ENCODE results near the gene ADRA2C. TPM values are rescaled to one million over a fixed set of nuclear protein-coding genes. Genes with fewer than 3 reads are reported as not detected.

The ADRA2C gene
- polyA plus RNA-seq, 1 donor from 2014 or later = 3.0 TPM

GRCh38 chr4:3803475-3803847 is 37.3 kb downstream of the ADRA2C start:
- Histone ChIP-seq H3K27me3 (ENCODE audit: insufficient read depth, low read depth, low read length) (no peaks in the 10 kb centered on the region), H2AFZ (ENCODE audit: low read depth, low read length) (no peak overlapping the region), H3K9ac (ENCODE audit: low read length) (no peak overlapping the region), H3K27ac (ENCODE audit: low read length) (no peak overlapping the region), H3K9me3 (ENCODE audit: low read length) (no peaks in the 10 kb centered on the region), H4K20me1 (ENCODE audit: insufficient read depth) (no peaks in the 10 kb centered on the region), H3K4me3 (ENCODE audit: low read length) (no peak overlapping the region), H3F3A (ENCODE audit: insufficient read depth, low read length, poor library complexity, severe bottlenecking) (no peaks in the 10 kb centered on the region), H3K36me3 (ENCODE audit: insufficient read depth, low read length) (no peaks in the 10 kb centered on the region), H3K79me2 (replicated peaks; ENCODE audit: insufficient read depth, low read length) (no peaks in the 10 kb centered on the region), H3K9me2 (ENCODE audit: insufficient read depth, low read length) (no peaks in the 10 kb centered on the region), H3K4me2 (ENCODE audit: low read length) (no peak overlapping the region)
- TF ChIP-seq EP300 (conservative IDR thresholded peaks at IDR 0.05; ENCODE audit: poor library complexity, severe bottlenecking) = no peak
- TF ChIP-seq POLR2AphosphoS5 (IDR thresholded peaks at IDR 0.05) = no peak
- no peak for TF ChIP-seq EZH2 (IDR thresholded peaks at IDR 0.05; ENCODE audit: borderline replicate concordance, insufficient read depth, low read length, poor library complexity, severe bottlenecking)
- TF ChIP-seq REST (IDR thresholded peaks at IDR 0.05; ENCODE audit: borderline replicate concordance) = no peak
- TF ChIP-seq CTCF (IDR thresholded peaks at IDR 0.05; ENCODE audit: poor library complexity, severe bottlenecking) = no peak
- no peak for TF ChIP-seq MXI1 (conservative IDR thresholded peaks at IDR 0.05; ENCODE audit: poor library complexity, severe bottlenecking)
- no peak for TF ChIP-seq RAD21 (conservative IDR thresholded peaks at IDR 0.05)
- TF ChIP-seq SMC3 (conservative IDR thresholded peaks at IDR 0.05; ENCODE audit: poor library complexity) = no peak
- TF ChIP-seq TAF1 (IDR thresholded peaks at IDR 0.05; ENCODE audit: low read depth) = no peak

GRCh38 chr4:3803946-3804345 is 37.8 kb downstream of the ADRA2C start:
- Histone ChIP-seq H4K20me1 (ENCODE audit: insufficient read depth) (no peaks in the 10 kb centered on the region), H3K4me2 (ENCODE audit: low read length) (no peak overlapping the region), H3K9ac (ENCODE audit: low read length) (no peak overlapping the region), H3K4me3 (ENCODE audit: low read length) (no peak overlapping the region), H3F3A (ENCODE audit: insufficient read depth, low read length, poor library complexity, severe bottlenecking) (no peaks in the 10 kb centered on the region), H3K27ac (ENCODE audit: low read length) (no peak overlapping the region), H3K36me3 (ENCODE audit: insufficient read depth, low read length) (no peaks in the 10 kb centered on the region), H2AFZ (ENCODE audit: low read depth, low read length) (no peak overlapping the region), H3K9me2 (ENCODE audit: insufficient read depth, low read length) (no peaks in the 10 kb centered on the region), H3K27me3 (ENCODE audit: insufficient read depth, low read depth, low read length) (no peaks in the 10 kb centered on the region), H3K79me2 (replicated peaks; ENCODE audit: insufficient read depth, low read length) (no peaks in the 10 kb centered on the region), H3K9me3 (ENCODE audit: low read length) (no peaks in the 10 kb centered on the region)
- TF ChIP-seq TAF1 (IDR thresholded peaks at IDR 0.05; ENCODE audit: low read depth) (no peak), RAD21 (conservative IDR thresholded peaks at IDR 0.05) (no peak), POLR2AphosphoS5 (IDR thresholded peaks at IDR 0.05) (no peak), MXI1 (conservative IDR thresholded peaks at IDR 0.05; ENCODE audit: poor library complexity, severe bottlenecking) (no peak), REST (IDR thresholded peaks at IDR 0.05; ENCODE audit: borderline replicate concordance) (no peak), EP300 (conservative IDR thresholded peaks at IDR 0.05; ENCODE audit: poor library complexity, severe bottlenecking) (no peak), EZH2 (IDR thresholded peaks at IDR 0.05; ENCODE audit: borderline replicate concordance, insufficient read depth, low read length, poor library complexity, severe bottlenecking) (no peak)

Data from neural cell (in vitro differentiated cells).